Keratinocyte (primary cell): ENCODE measurements around the gene PCNT. TPM values are rescaled to one million over a fixed set of nuclear protein-coding genes. Genes with fewer than 3 reads are reported as not detected.

ENCODE experiments used
- DNase-seq: peaks from one replicate; pipeline ENCODE4 v3.0.0-alpha.2; 2011; ENCODE audit warnings: low read depth, missing footprints, low spot score
- FAIRE-seq: peaks from 2 replicates; lab custom pipeline; 2011; peaks lifted over from hg19 to GRCh38; lab: Jason Lieb, UNC
- H2AFZ ChIP-seq: 2 replicates; pipeline ENCODE4 v1.6.0; 2012; ENCODE audit warnings: low read length, control low read depth, inconsistent platforms; ENCODE audit not compliant: control insufficient read depth
- H3K27ac ChIP-seq: 2 replicates; pipeline ENCODE4 v1.5.1; 2011; ENCODE audit warnings: low read length; ENCODE audit not compliant: control insufficient read depth, insufficient read depth
- H3K27me3 ChIP-seq: 3 replicates; pipeline ENCODE4 v1.6.0; 2011; ENCODE audit warnings: low read length; ENCODE audit not compliant: control insufficient read depth, insufficient read depth; ENCODE audit errors: extremely low read depth
- H3K36me3 ChIP-seq, 2 experiments: 2 replicates in 1 of 2; 3 replicates in 1 of 2; pipeline ENCODE4 v1.5.1; 2011; ENCODE audit warnings: low read length in 2 of 2, mild to moderate bottlenecking in 1 of 2; ENCODE audit not compliant: control insufficient read depth in 2 of 2, insufficient read depth in 2 of 2; ENCODE audit errors: extremely low read depth in 1 of 2
- H3K4me1 ChIP-seq: 3 replicates; pipeline ENCODE4 v1.5.1; 2011; ENCODE audit warnings: low read length; ENCODE audit not compliant: control insufficient read depth, insufficient read depth; ENCODE audit errors: extremely low read depth
- H3K4me2 ChIP-seq: 3 replicates; pipeline ENCODE4 v1.6.0; 2011; ENCODE audit warnings: low read depth, low read length; ENCODE audit not compliant: control insufficient read depth, insufficient read depth; ENCODE audit errors: extremely low read depth
- H3K4me3 ChIP-seq, 3 experiments: fragments of 200-600 bp in 1 of 3; sonication (generic) in 1 of 3; 2 replicates in 2 of 3; 3 replicates in 1 of 3; pipeline ENCODE4 v1.5.1; 2011 to 2016; ENCODE audit warnings: low read length in 3 of 3, mild to moderate bottlenecking in 3 of 3, control low read depth in 2 of 3, inconsistent platforms in 1 of 3, low read depth in 1 of 3, mixed read lengths in 1 of 3, mixed run types in 1 of 3, moderate library complexity in 1 of 3; ENCODE audit not compliant: control insufficient read depth in 2 of 3, insufficient read depth in 2 of 3; ENCODE audit errors: extremely low read depth in 1 of 3
- H3K79me2 ChIP-seq: 2 replicates; pipeline ENCODE4 v1.6.0; 2012; ENCODE audit warnings: low read length; ENCODE audit not compliant: control insufficient read depth, insufficient read depth
- H3K9ac ChIP-seq: 3 replicates; pipeline ENCODE4 v1.6.0; 2011; ENCODE audit warnings: low read length; ENCODE audit not compliant: control insufficient read depth, insufficient read depth; ENCODE audit errors: extremely low read depth
- H3K9me1 ChIP-seq: 3 replicates; pipeline ENCODE4 v1.6.0; 2011; ENCODE audit warnings: low read length; ENCODE audit not compliant: control insufficient read depth, insufficient read depth; ENCODE audit errors: extremely low read depth
- H3K9me3 ChIP-seq: 2 replicates; pipeline ENCODE4 v1.5.1; 2012; ENCODE audit warnings: low read depth, low read length; ENCODE audit not compliant: control insufficient read depth
- H4K20me1 ChIP-seq: 3 replicates; pipeline ENCODE4 v1.6.0; 2011; ENCODE audit warnings: low read length; ENCODE audit not compliant: control insufficient read depth, insufficient read depth; ENCODE audit errors: extremely low read depth
- CTCF ChIP-seq, 3 experiments: IDR thresholded peaks in 1 of 3; conservative IDR thresholded peaks in 1 of 3; optimal IDR thresholded peaks in 1 of 3; 2 replicates in 2 of 3; 3 replicates in 1 of 3; pipeline versions ENCODE3 to v1.5.1; 2011; ENCODE audit warnings: low read length in 3 of 3, mild to moderate bottlenecking in 3 of 3, moderate library complexity in 2 of 3, control low read depth in 1 of 3, inconsistent platforms in 1 of 3; ENCODE audit not compliant: insufficient read depth in 2 of 3; ENCODE audit errors: extremely low read depth in 1 of 3
- EZH2 ChIP-seq: IDR thresholded peaks from one replicate; pipeline ENCODE4 v1.6.1; 2012; ENCODE audit warnings: inconsistent platforms, mild to moderate bottlenecking, low read length, moderate library complexity
- dilution Hi-C: fragments of 300-500 bp; cut with MboI; formaldehyde crosslinking; loops from one replicate; pipeline ENCODE4 v1.7.0; 2020; ENCODE audit warnings: low sequenced_read_pairs; ENCODE audit not compliant: extremely low pct_ligation_motif_present
- polyA plus RNA-seq, 5 experiments: library from polyadenylated mRNA; depleted of rRNA in 3 of 5; stranded (reverse) in 3 of 5; stranded (forward) in 1 of 5; unstranded in 1 of 5; fragments of >200 nt; gene quantifications; 1 replicate in 1 of 5; 2 replicates in 3 of 5; 3 replicates in 1 of 5; pipeline versions ENCODE4 v1.2.1 to v1.2.3, GENCODE V29; 2011 to 2012; ENCODE audit warnings: missing spikeins in 2 of 5, low read depth in 1 of 5, low replicate concordance in 1 of 5

The PCNT gene
- polyA plus RNA-seq, 1 donor (not counting 4 experiments of a cell fraction or from before 2014, with no cell fraction given) = 9.8 TPM

- H3K9ac ChIP-seq = no peak overlapping the region
- H3K4me2 ChIP-seq = no peak overlapping the region
- H3K4me3 ChIP-seq = no peak overlapping the region
- peaks cover 4 to 7% of the 10 kb centered on the region in 2 experiments for H3K36me3 ChIP-seq
- no peaks in the 10 kb centered on the region for H3K27me3 ChIP-seq
- H3K4me1 ChIP-seq = peaks cover 6% of the 10 kb centered on the region
- H3K9me1 ChIP-seq = no peaks in the 10 kb centered on the region
- FAIRE-seq = no peak
- no peak overlapping the region for H3K27ac ChIP-seq
- dilution Hi-C loops = no loop called here
- no peaks in the 10 kb centered on the region for H3K9me3 ChIP-seq
- no peak for DNase-seq
- no peak for TF ChIP-seq EZH2
- no peak for TF ChIP-seq CTCF (optimal IDR thresholded peaks at IDR 0.05 in 1 of 3, IDR thresholded peaks at IDR 0.05 in 1 of 3, conservative IDR thresholded peaks at IDR 0.05 in 1 of 3; ENCODE audit: extremely low read depth in 1 of 3, insufficient read depth in 2 of 3, low read length in 3 of 3)
- H2AFZ ChIP-seq = no peak overlapping the region
- H3K79me2 ChIP-seq = peaks cover 55% of the 10 kb centered on the region
- peaks cover under 1% of the 10 kb centered on the region for H4K20me1 ChIP-seq
These were observed 150.4 kb downstream of the PCNT start for GRCh38 chr21:46474382-46474781.

GRCh38 chr21:46475296-46475695 lies 151.3 kb downstream of the PCNT start:
- H3K4me2 ChIP-seq = no peak overlapping the region
- dilution Hi-C loops = no loop called here

More at GRCh38 chr21:46475296-46475695, 151.3 kb downstream of the PCNT start:
- no peak for DNase-seq
- no peak for FAIRE-seq
- TF ChIP-seq CTCF (optimal IDR thresholded peaks at IDR 0.05 in 1 of 3, IDR thresholded peaks at IDR 0.05 in 1 of 3, conservative IDR thresholded peaks at IDR 0.05 in 1 of 3; ENCODE audit: extremely low read depth in 1 of 3, insufficient read depth in 2 of 3, low read length in 3 of 3) = no peak
- Histone ChIP-seq H3K27me3 (no peaks in the 10 kb centered on the region), H3K4me1 (peaks cover 6% of the 10 kb centered on the region), H3K9me3 (no peaks in the 10 kb centered on the region), H4K20me1 (no peaks in the 10 kb centered on the region), H3K9ac (no peak overlapping the region), H3K79me2 (peaks cover 56% of the 10 kb centered on the region), H3K27ac (no peak overlapping the region), H2AFZ (no peak overlapping the region), H3K36me3 (peaks cover 0 to 5% of the 10 kb centered on the region in 2 experiments), H3K9me1 (no peaks in the 10 kb centered on the region), H3K4me3 (no peak overlapping the region)
